HL-60 (cell line): ENCODE data around the gene PRKCG.
"Not testable (repeated sequence)": the region's sequence is repeated elsewhere in the genome, so short reads cannot be mapped to it uniquely, and the experiment has no call there.

Experiments used
- DNase-seq, 2 experiments: peaks; one replicate each; pipeline ENCODE4 v3.0.0-alpha.2; 2010 to 2020; ENCODE audit warnings: low read depth in 1 of 2, low spot score in 1 of 2
- H3K27ac ChIP-seq: fragments of 250-450 bp; sonication (Bioruptor Pico); replicated peaks from 2 replicates; pipeline ENCODE4 v1.5.1; 2020; ENCODE audit warnings: mild to moderate bottlenecking, moderate library complexity
- H3K27me3 ChIP-seq: fragments of 250-450 bp; sonication (Bioruptor Pico); 2 replicates; pipeline ENCODE4 v1.5.1; 2021; ENCODE audit warnings: mild to moderate bottlenecking, moderate library complexity; ENCODE audit not compliant: insufficient read depth, poor library complexity, severe bottlenecking
- H3K4me3 ChIP-seq: replicated peaks from 2 replicates; pipeline ENCODE4 v1.5.1; 2011; ENCODE audit warnings: mild to moderate bottlenecking, control low read depth, low read length; ENCODE audit not compliant: insufficient read depth
- CTCF ChIP-seq: IDR thresholded peaks from one replicate; pipeline ENCODE4 v1.5.1; 2011; ENCODE audit warnings: low read length, control low read depth, inconsistent platforms; ENCODE audit not compliant: insufficient read depth
- GABPA ChIP-seq: IDR thresholded peaks from 2 replicates; pipeline ENCODE4 v1.6.1; 2012; ENCODE audit warnings: low read depth
- POLR2AphosphoS5 ChIP-seq: IDR thresholded peaks from 2 replicates; pipeline ENCODE4 v1.6.1; 2012; ENCODE audit warnings: low read depth
- REST ChIP-seq: IDR thresholded peaks from 2 replicates; pipeline ENCODE4 v1.6.1; 2012; ENCODE audit warnings: low read depth; ENCODE audit not compliant: insufficient replicate concordance
- SPI1 ChIP-seq: IDR thresholded peaks from 2 replicates; pipeline ENCODE4 v1.6.1; 2012; ENCODE audit warnings: low read depth, mild to moderate bottlenecking, borderline replicate concordance

PRKCG gene

GRCh38 chr19:53947624-53948023, 65.6 kb downstream of the PRKCG start:
- no peak overlapping the region for H3K27ac ChIP-seq
- no peak overlapping the region for H3K4me3 ChIP-seq
- no peak for TF ChIP-seq REST
- no peak for TF ChIP-seq POLR2AphosphoS5
- TF ChIP-seq CTCF: no peak
- TF ChIP-seq GABPA: no peak
- no peak for TF ChIP-seq SPI1
- DNase-seq: no peak
- peaks cover 4% of the 10 kb centered on the region for H3K27me3 ChIP-seq

- H3K27ac ChIP-seq, H3K4me3 ChIP-seq, H3K27me3 ChIP-seq, DNase-seq: not testable (repeated sequence)
These were observed 66.6 kb downstream of the PRKCG start for GRCh38 chr19:53948611-53949010.

GRCh38 chr19:53951436-53951835, 69.4 kb downstream of the PRKCG start:
- no peak for DNase-seq
- TF ChIP-seq REST (no peak), CTCF (no peak), POLR2AphosphoS5 (no peak)
- Histone ChIP-seq H3K4me3 (no peak overlapping the region), H3K27me3 (no peaks in the 10 kb centered on the region), H3K27ac (no peak overlapping the region)

- TF ChIP-seq POLR2AphosphoS5: no peak
- TF ChIP-seq CTCF: no peak
- TF ChIP-seq REST: no peak
- no peak for TF ChIP-seq SPI1
- no peak for TF ChIP-seq GABPA
- H3K27ac ChIP-seq: no peak overlapping the region
These were observed 70.0 kb downstream of the PRKCG start for GRCh38 chr19:53951947-53952346.

More at GRCh38 chr19:53951947-53952346, 70.0 kb downstream of the PRKCG start:
- Histone ChIP-seq H3K27me3 (no peaks in the 10 kb centered on the region), H3K4me3 (no peak overlapping the region)
- DNase-seq: no peak
